ENCODE data around the gene GSK3B. TPM values are rescaled to one million over a fixed set of nuclear protein-coding genes. Genes with fewer than 3 reads are reported as not detected.

The GSK3B gene
- total and polyA plus RNA-seq, 4 donors = 11.0 to 64.9 (median 30.6) TPM

- ATAC-seq (ENCODE audit: insufficient read depth, low FRiP score) = no peak
- 97 to 98% methylated on average over 5 of the region's 5 CpGs for WGBS, 2 donors
Measured at GRCh38 chr3:119933207-119933606, 161.0 kb downstream of the GSK3B start.

DNA sequence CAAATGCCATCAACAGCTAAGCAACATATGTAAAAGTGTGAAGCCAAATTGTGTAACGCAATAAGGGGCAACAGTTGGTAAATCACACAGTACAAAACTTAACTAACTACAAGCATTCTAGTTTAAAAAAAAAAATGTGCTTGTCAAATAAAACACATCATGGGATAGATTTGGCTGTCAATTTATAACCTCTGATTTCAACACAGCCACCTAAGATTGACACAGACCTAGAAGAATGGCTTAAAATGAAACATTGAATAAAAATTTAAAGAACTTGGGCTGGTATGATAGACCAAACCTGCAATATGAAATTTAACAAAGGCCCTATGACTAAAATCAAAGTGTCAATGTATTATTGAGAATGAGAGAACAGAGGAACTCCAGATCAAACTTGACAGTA, 164.0 kb downstream of the GSK3B start:
- no peaks in the 10 kb centered on the region for H3K27me3 ChIP-seq (ENCODE audit: control insufficient read depth in 3 of 3, insufficient read depth in 3 of 3, low read length in 2 of 3)
- no peaks in the 10 kb centered on the region for H3K9me3 ChIP-seq (ENCODE audit: control insufficient read depth in 4 of 4, insufficient read depth in 3 of 4, low read length in 3 of 4)
- peaks cover 0 to 2% (median 0%) of the 10 kb centered on the region in 5 donors for H3K4me1 ChIP-seq (ENCODE audit: control insufficient read depth in 5 of 5, insufficient read depth in 5 of 5, low read length in 5 of 5)
- H3K4me3 ChIP-seq = no peak overlapping the region
- ATAC-seq (ENCODE audit: insufficient read depth, low FRiP score) (no peak), DNase-seq (no peak)
- H3K36me3 ChIP-seq (ENCODE audit: control insufficient read depth in 4 of 4, insufficient read depth in 4 of 4, low read length in 4 of 4) = no peaks in the 10 kb centered on the region
- WGBS, 2 donors = 89 to 93% methylated on average over 1 of the region's 1 CpG
- H3K9ac ChIP-seq (ENCODE audit: insufficient read depth in 1 of 2, low read length in 2 of 2) = no peak overlapping the region
- TF ChIP-seq CTCF (IDR thresholded peaks at IDR 0.05; ENCODE audit: control extremely low read depth, extremely low read depth) = no peak
- no peak overlapping the region for H3K27ac ChIP-seq (ENCODE audit: low read depth in 1 of 2, low read length in 1 of 2)

More at GRCh38 chr3:119933207-119933606, 161.0 kb downstream of the GSK3B start:
- DNase-seq = no peak
- H3K36me3 ChIP-seq (ENCODE audit: control insufficient read depth in 4 of 4, insufficient read depth in 4 of 4, low read length in 4 of 4) = no peaks in the 10 kb centered on the region
- H3K9ac ChIP-seq (ENCODE audit: insufficient read depth in 1 of 2, low read length in 2 of 2) = no peak overlapping the region
- H3K4me1 ChIP-seq (ENCODE audit: control insufficient read depth in 5 of 5, insufficient read depth in 5 of 5, low read length in 5 of 5) = peaks cover 0 to 1% (median 0%) of the 10 kb centered on the region in 5 donors
- H3K27me3 ChIP-seq (ENCODE audit: control insufficient read depth in 3 of 3, insufficient read depth in 3 of 3, low read length in 2 of 3) = no peaks in the 10 kb centered on the region
- TF ChIP-seq CTCF (IDR thresholded peaks at IDR 0.05; ENCODE audit: control extremely low read depth, extremely low read depth) = no peak
- H3K9me3 ChIP-seq (ENCODE audit: control insufficient read depth in 4 of 4, insufficient read depth in 3 of 4, low read length in 3 of 4) = no peaks in the 10 kb centered on the region
- no peak overlapping the region for H3K27ac ChIP-seq (ENCODE audit: low read depth in 1 of 2, low read length in 1 of 2)
- H3K4me3 ChIP-seq = no peak overlapping the region

DNA sequence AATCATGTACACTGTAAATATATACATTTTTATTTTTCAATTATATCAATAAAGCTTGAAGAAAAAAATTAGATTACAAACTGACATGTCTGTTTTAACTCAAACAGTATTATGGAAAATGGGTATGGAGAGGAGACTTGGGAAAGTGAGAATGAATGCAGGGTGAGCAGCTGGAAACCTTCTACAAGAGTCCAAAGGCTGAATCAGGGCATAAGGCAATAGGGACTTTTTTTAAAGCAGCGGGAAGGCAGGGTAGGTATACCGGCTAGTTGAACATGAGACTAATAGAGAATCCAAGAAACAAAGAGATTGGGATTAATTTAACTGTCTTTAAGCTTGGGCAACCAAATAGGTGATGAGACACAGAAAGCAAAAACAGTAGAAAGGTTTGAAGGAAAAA, 167.1 kb downstream of the GSK3B start:
- Histone ChIP-seq H3K9me3 (ENCODE audit: control insufficient read depth in 4 of 4, insufficient read depth in 3 of 4, low read length in 3 of 4) (no peaks in the 10 kb centered on the region), H3K4me1 (ENCODE audit: control insufficient read depth in 5 of 5, insufficient read depth in 5 of 5, low read length in 5 of 5) (peaks cover 0 to 4% (median 0%) of the 10 kb centered on the region in 5 donors), H3K36me3 (ENCODE audit: control insufficient read depth in 4 of 4, insufficient read depth in 4 of 4, low read length in 4 of 4) (no peaks in the 10 kb centered on the region), H3K27me3 (ENCODE audit: control insufficient read depth in 3 of 3, insufficient read depth in 3 of 3, low read length in 2 of 3) (no peaks in the 10 kb centered on the region), H3K9ac (ENCODE audit: insufficient read depth in 1 of 2, low read length in 2 of 2) (no peak overlapping the region), H3K4me3 (no peak overlapping the region), H3K27ac (ENCODE audit: low read depth in 1 of 2, low read length in 1 of 2) (no peak overlapping the region)
- TF ChIP-seq CTCF (IDR thresholded peaks at IDR 0.05; ENCODE audit: control extremely low read depth, extremely low read depth) = no peak
- WGBS, 2 donors = 98% methylated on average over 2 of the region's 2 CpGs
- ATAC-seq (ENCODE audit: insufficient read depth, low FRiP score) (no peak), DNase-seq (no peak)
